ENCODE results near the gene MCF2L. TPM values are rescaled to one million over a fixed set of nuclear protein-coding genes. Genes with fewer than 3 reads are reported as not detected.

The MCF2L gene
- polyA plus RNA-seq, 1 donor (not counting 4 experiments of a cell fraction or from before 2014, with no cell fraction given) = 0.14 TPM

GRCh38 chr13:113124211-113124970, 155.4 kb downstream of the MCF2L start:
- Histone ChIP-seq H3K4me2 (ENCODE audit: control insufficient read depth, extremely low read depth, insufficient read depth, low read depth, low read length) (no peak overlapping the region), H3K9me1 (ENCODE audit: control insufficient read depth, extremely low read depth, insufficient read depth, low read length) (no peaks in the 10 kb centered on the region), H3K79me2 (ENCODE audit: control insufficient read depth, insufficient read depth, low read length) (no peaks in the 10 kb centered on the region), H3K4me3 (ENCODE audit: control insufficient read depth in 2 of 3, extremely low read depth in 1 of 3, insufficient read depth in 2 of 3, low read depth in 1 of 3, low read length in 3 of 3) (no peak overlapping the region), H4K20me1 (ENCODE audit: control insufficient read depth, extremely low read depth, insufficient read depth, low read length) (no peaks in the 10 kb centered on the region), H3K27me3 (ENCODE audit: control insufficient read depth, extremely low read depth, insufficient read depth, low read length) (peaks cover 2% of the 10 kb centered on the region), H3K4me1 (ENCODE audit: control insufficient read depth, extremely low read depth, insufficient read depth, low read length) (no peaks in the 10 kb centered on the region), H3K9ac (ENCODE audit: control insufficient read depth, extremely low read depth, insufficient read depth, low read length) (no peak overlapping the region), H3K9me3 (ENCODE audit: control insufficient read depth, low read depth, low read length) (no peaks in the 10 kb centered on the region), H3K36me3 (ENCODE audit: control insufficient read depth in 2 of 2, extremely low read depth in 1 of 2, insufficient read depth in 2 of 2, low read length in 2 of 2) (no peaks in the 10 kb centered on the region), H3K27ac (ENCODE audit: control insufficient read depth, insufficient read depth, low read length) (no peak overlapping the region), H2AFZ (ENCODE audit: control insufficient read depth, low read length) (no peak overlapping the region)
- dilution Hi-C loops (cut with MboI; ENCODE audit: extremely low pct_ligation_motif_present, low sequenced_read_pairs) = no loop called here
- FAIRE-seq (no peak), DNase-seq (ENCODE audit: low read depth, low spot score) (no peak)
- TF ChIP-seq CTCF (optimal IDR thresholded peaks at IDR 0.05 in 1 of 3, IDR thresholded peaks at IDR 0.05 in 1 of 3, conservative IDR thresholded peaks at IDR 0.05 in 1 of 3; ENCODE audit: extremely low read depth in 1 of 3, insufficient read depth in 2 of 3, low read length in 3 of 3) (no peak), EZH2 (IDR thresholded peaks at IDR 0.05; ENCODE audit: low read length) (no peak)

GRCh38 chr13:113125506-113126264, 156.7 kb downstream of the MCF2L start:
- Histone ChIP-seq H3K4me3 (ENCODE audit: control insufficient read depth in 2 of 3, extremely low read depth in 1 of 3, insufficient read depth in 2 of 3, low read depth in 1 of 3, low read length in 3 of 3) (no peak overlapping the region), H3K27me3 (ENCODE audit: control insufficient read depth, extremely low read depth, insufficient read depth, low read length) (peaks cover 2% of the 10 kb centered on the region), H4K20me1 (ENCODE audit: control insufficient read depth, extremely low read depth, insufficient read depth, low read length) (no peaks in the 10 kb centered on the region), H3K79me2 (ENCODE audit: control insufficient read depth, insufficient read depth, low read length) (no peaks in the 10 kb centered on the region), H3K27ac (ENCODE audit: control insufficient read depth, insufficient read depth, low read length) (no peak overlapping the region), H3K4me1 (ENCODE audit: control insufficient read depth, extremely low read depth, insufficient read depth, low read length) (no peaks in the 10 kb centered on the region), H3K9me1 (ENCODE audit: control insufficient read depth, extremely low read depth, insufficient read depth, low read length) (no peaks in the 10 kb centered on the region), H3K36me3 (ENCODE audit: control insufficient read depth in 2 of 2, extremely low read depth in 1 of 2, insufficient read depth in 2 of 2, low read length in 2 of 2) (no peaks in the 10 kb centered on the region), H3K9me3 (ENCODE audit: control insufficient read depth, low read depth, low read length) (no peaks in the 10 kb centered on the region), H3K4me2 (ENCODE audit: control insufficient read depth, extremely low read depth, insufficient read depth, low read depth, low read length) (no peak overlapping the region), H2AFZ (ENCODE audit: control insufficient read depth, low read length) (no peak overlapping the region), H3K9ac (ENCODE audit: control insufficient read depth, extremely low read depth, insufficient read depth, low read length) (no peak overlapping the region)
- TF ChIP-seq EZH2 (IDR thresholded peaks at IDR 0.05; ENCODE audit: low read length) = no peak
- no peak for TF ChIP-seq CTCF (optimal IDR thresholded peaks at IDR 0.05 in 1 of 3, IDR thresholded peaks at IDR 0.05 in 1 of 3, conservative IDR thresholded peaks at IDR 0.05 in 1 of 3; ENCODE audit: extremely low read depth in 1 of 3, insufficient read depth in 2 of 3, low read length in 3 of 3)
- dilution Hi-C loops (cut with MboI; ENCODE audit: extremely low pct_ligation_motif_present, low sequenced_read_pairs) = no loop called here
- FAIRE-seq (no peak), DNase-seq (ENCODE audit: low read depth, low spot score) (no peak)

Data from keratinocyte (primary cell).